ENCODE results near the gene MED25.

The MED25 gene

DNA sequence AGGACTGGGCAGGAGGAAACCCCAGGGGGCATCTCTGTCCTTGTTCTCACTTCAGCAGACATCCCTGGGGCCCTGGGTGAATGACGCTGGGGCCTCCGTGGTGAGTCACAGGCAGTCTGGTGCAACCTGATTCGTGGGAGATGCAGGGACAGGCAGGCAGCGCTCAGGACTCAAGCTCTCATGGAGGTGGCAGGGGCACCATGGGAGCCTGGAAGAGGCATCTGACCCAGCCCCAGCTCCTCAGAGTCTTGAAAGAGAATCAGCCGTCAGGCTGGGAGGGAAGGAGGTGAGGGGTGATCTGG, 18.9 kb downstream of the MED25 start:
- TF ChIP-seq, protein P1, sequence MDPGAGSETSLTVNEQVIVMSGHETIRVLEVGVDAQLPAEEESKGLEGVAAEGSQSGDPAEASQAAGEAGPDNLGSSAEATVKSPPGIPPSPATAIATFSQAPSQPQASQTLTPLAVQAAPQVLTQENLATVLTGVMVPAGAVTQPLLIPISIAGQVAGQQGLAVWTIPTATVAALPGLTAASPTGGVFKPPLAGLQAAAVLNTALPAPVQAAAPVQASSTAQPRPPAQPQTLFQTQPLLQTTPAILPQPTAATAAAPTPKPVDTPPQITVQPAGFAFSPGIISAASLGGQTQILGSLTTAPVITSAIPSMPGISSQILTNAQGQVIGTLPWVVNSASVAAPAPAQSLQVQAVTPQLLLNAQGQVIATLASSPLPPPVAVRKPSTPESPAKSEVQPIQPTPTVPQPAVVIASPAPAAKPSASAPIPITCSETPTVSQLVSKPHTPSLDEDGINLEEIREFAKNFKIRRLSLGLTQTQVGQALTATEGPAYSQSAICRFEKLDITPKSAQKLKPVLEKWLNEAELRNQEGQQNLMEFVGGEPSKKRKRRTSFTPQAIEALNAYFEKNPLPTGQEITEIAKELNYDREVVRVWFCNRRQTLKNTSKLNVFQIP (CRISPR knock-in tag; IDR thresholded peaks at IDR 0.05; ENCODE audit: borderline replicate concordance, low read depth), result no peak
- TF ChIP-seq TOX (CRISPR knock-in tag; IDR thresholded peaks at IDR 0.05; ENCODE audit: borderline replicate concordance), result no peak
- no peak for TF ChIP-seq ISL1 (CRISPR knock-in tag; IDR thresholded peaks at IDR 0.05)

GRCh38 chr19:49837425-49837824, 19.3 kb downstream of the MED25 start:
- TF ChIP-seq, protein P1 (CRISPR knock-in tag; IDR thresholded peaks at IDR 0.05; ENCODE audit: borderline replicate concordance, low read depth), result no peak
- no peak for TF ChIP-seq TSHZ2 (CRISPR knock-in tag; IDR thresholded peaks at IDR 0.05)
- no peak for TF ChIP-seq BACH2 (CRISPR knock-in tag; IDR thresholded peaks at IDR 0.05; ENCODE audit: borderline replicate concordance)
- no peak for TF ChIP-seq OSR1 (CRISPR knock-in tag; IDR thresholded peaks at IDR 0.05)
- no peak for TF ChIP-seq PATZ1 (CRISPR knock-in tag; IDR thresholded peaks at IDR 0.05; ENCODE audit: borderline replicate concordance)
- no peak for TF ChIP-seq ESRRG (CRISPR knock-in tag; IDR thresholded peaks at IDR 0.05)
- TF ChIP-seq TCF4 (CRISPR knock-in tag; IDR thresholded peaks at IDR 0.05; ENCODE audit: borderline replicate concordance), result no peak
- TF ChIP-seq ISL1 (CRISPR knock-in tag; IDR thresholded peaks at IDR 0.05), result no peak
- TF ChIP-seq ZNF8 (CRISPR knock-in tag; IDR thresholded peaks at IDR 0.05), result no peak
- TF ChIP-seq ZFP3 (CRISPR knock-in tag; IDR thresholded peaks at IDR 0.05), result no peak
- no peak for TF ChIP-seq ARNTL (CRISPR knock-in tag; IDR thresholded peaks at IDR 0.05; ENCODE audit: borderline replicate concordance, low read depth)
- TF ChIP-seq RARB (CRISPR knock-in tag; IDR thresholded peaks at IDR 0.05), result no peak
- ATAC-seq, result no peak

More for the DNA sequence above, 18.9 kb downstream of the MED25 start:
- ATAC-seq, result no peak; the same call in 2 of the 3 replicates

DNA sequence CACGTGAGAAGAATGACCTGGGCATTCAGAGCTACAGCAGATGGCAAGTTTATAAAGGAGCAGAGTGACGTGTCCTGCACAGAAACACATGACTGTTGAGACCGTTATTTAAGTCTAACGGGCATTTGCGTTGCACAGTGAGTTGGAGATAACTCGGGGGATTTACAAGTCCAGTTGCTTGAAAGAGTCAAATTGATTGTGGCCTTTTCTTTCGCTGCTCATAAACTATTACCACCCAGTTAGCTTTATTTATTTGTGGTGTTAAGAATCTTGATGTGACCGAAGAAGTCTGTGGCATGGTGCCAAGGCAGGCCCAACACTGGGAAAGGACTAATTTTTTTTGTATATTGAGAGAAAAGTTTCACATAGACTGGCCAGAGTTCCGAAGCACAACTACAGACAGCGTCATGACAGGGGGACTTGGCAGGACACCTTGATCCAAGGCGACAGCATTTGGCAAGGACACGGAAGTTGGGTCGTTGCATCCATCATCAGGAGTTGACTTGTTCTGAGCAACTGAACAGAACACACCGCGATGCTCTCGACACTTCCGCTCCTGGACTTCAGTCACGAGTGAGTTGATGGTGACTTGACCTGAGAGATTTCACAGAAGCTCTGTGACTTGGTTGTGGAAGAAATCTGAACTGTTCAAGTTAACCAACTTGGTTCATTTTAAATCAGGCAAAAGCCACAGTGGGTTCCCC, 20.9 kb downstream of the MED25 start:
- TF ChIP-seq GLIS3 (CRISPR knock-in tag; IDR thresholded peaks at IDR 0.05) (no peak), TSHZ2 (CRISPR knock-in tag; IDR thresholded peaks at IDR 0.05) (no peak), ISL1 (CRISPR knock-in tag; IDR thresholded peaks at IDR 0.05) (no peak), TOX (CRISPR knock-in tag; IDR thresholded peaks at IDR 0.05; ENCODE audit: borderline replicate concordance) (no peak), ZFP30 (CRISPR knock-in tag; IDR thresholded peaks at IDR 0.05) (no peak), ARNTL (CRISPR knock-in tag; IDR thresholded peaks at IDR 0.05; ENCODE audit: borderline replicate concordance, low read depth) (no peak), PATZ1 (CRISPR knock-in tag; IDR thresholded peaks at IDR 0.05; ENCODE audit: borderline replicate concordance) (no peak), CSDC2 (CRISPR knock-in tag; IDR thresholded peaks at IDR 0.05) (no peak), ZNF565 (CRISPR knock-in tag; conservative IDR thresholded peaks at IDR 0.05; ENCODE audit: low read depth) (no peak), ZFP3 (CRISPR knock-in tag; IDR thresholded peaks at IDR 0.05) (no peak), CREB5 (CRISPR knock-in tag; IDR thresholded peaks at IDR 0.05; ENCODE audit: low read depth) (no peak), TCF4 (CRISPR knock-in tag; IDR thresholded peaks at IDR 0.05; ENCODE audit: borderline replicate concordance) (no peak), OSR1 (CRISPR knock-in tag; IDR thresholded peaks at IDR 0.05) (no peak), RARB (CRISPR knock-in tag; IDR thresholded peaks at IDR 0.05) (no peak), ZNF8 (CRISPR knock-in tag; IDR thresholded peaks at IDR 0.05) (no peak), ZC3H10 (CRISPR knock-in tag; IDR thresholded peaks at IDR 0.05) (no peak)
- TF ChIP-seq, protein P2, sequence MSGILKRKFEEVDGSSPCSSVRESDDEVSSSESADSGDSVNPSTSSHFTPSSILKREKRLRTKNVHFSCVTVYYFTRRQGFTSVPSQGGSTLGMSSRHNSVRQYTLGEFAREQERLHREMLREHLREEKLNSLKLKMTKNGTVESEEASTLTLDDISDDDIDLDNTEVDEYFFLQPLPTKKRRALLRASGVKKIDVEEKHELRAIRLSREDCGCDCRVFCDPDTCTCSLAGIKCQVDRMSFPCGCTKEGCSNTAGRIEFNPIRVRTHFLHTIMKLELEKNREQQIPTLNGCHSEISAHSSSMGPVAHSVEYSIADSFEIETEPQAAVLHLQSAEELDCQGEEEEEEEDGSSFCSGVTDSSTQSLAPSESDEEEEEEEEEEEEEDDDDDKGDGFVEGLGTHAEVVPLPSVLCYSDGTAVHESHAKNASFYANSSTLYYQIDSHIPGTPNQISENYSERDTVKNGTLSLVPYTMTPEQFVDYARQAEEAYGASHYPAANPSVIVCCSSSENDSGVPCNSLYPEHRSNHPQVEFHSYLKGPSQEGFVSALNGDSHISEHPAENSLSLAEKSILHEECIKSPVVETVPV (CRISPR knock-in tag; IDR thresholded peaks at IDR 0.05), result no peak
- no peak for ATAC-seq
